GM19372 (cell line): ENCODE results near the gene FBXO34.

Experiments
- ATAC-seq: cut with Tn5 transposase; IDR thresholded peaks from one replicate; pipeline ENCODE4 v1.9.1; 2021; ENCODE audit warnings: mild to moderate bottlenecking, low read depth, moderate library complexity; ENCODE audit not compliant: unreplicated experiment

FBXO34 gene

GRCh38 chr14:55270832-55271571 lies at the start of gene FBXO34:
Gene FBXO34, plus strand, starts transcription at chr14:55271421. Its CDS starts 78,970 bp downstream, at chr14:55350391.
- ATAC-seq, result peak; percentile 84

GRCh38 chr14:55221968-55222367 lies 49.3 kb upstream of the FBXO34 start:
- no peak for ATAC-seq

- no peak for ATAC-seq
These were observed 47.9 kb upstream of the FBXO34 start for GRCh38 chr14:55223364-55223763.

- ATAC-seq, result no peak
These were observed 43.0 kb upstream of the FBXO34 start for GRCh38 chr14:55228261-55228660.

GRCh38 chr14:55233591-55233990 lies 37.6 kb upstream of the FBXO34 start:
- ATAC-seq, result no peak

GRCh38 chr14:55238019-55238680 lies 33.1 kb upstream of the FBXO34 start:
- ATAC-seq, result no peak

- no peak for ATAC-seq
These were observed 31.9 kb upstream of the FBXO34 start for GRCh38 chr14:55239320-55239719.

- no peak for ATAC-seq
These were observed 30.6 kb upstream of the FBXO34 start for GRCh38 chr14:55240526-55241178.

GRCh38 chr14:55241673-55242072 lies 29.5 kb upstream of the FBXO34 start:
- no peak for ATAC-seq

GRCh38 chr14:55243386-55243785 lies 27.8 kb upstream of the FBXO34 start:
- no peak for ATAC-seq

GRCh38 chr14:55243813-55244212 lies 27.4 kb upstream of the FBXO34 start:
- no peak for ATAC-seq

GRCh38 chr14:55245657-55246268 lies 25.5 kb upstream of the FBXO34 start:
- ATAC-seq, result no peak

- no peak for ATAC-seq
These were observed 22.8 kb upstream of the FBXO34 start for GRCh38 chr14:55248411-55248810.

GRCh38 chr14:55249423-55249822 lies 21.8 kb upstream of the FBXO34 start:
- no peak for ATAC-seq

GRCh38 chr14:55253276-55253675 lies 17.9 kb upstream of the FBXO34 start:
- no peak for ATAC-seq

- ATAC-seq, result no peak
These were observed 16.6 kb upstream of the FBXO34 start for GRCh38 chr14:55254581-55254980.

- ATAC-seq, result no peak
These were observed 15.2 kb upstream of the FBXO34 start for GRCh38 chr14:55255979-55256378.

GRCh38 chr14:55256586-55256985 lies 14.6 kb upstream of the FBXO34 start:
- ATAC-seq, result no peak

- no peak for ATAC-seq
These were observed 6.0 kb upstream of the FBXO34 start for GRCh38 chr14:55265197-55265596.

- ATAC-seq, result no peak
These were observed 3.4 kb upstream of the FBXO34 start for GRCh38 chr14:55267820-55268219.
